K562 (cell line): ENCODE results near the gene GABPB1.

Source experiments
- IRF1 ChIP-seq: sonication (generic); formaldehyde crosslinking; IDR thresholded peaks from 2 replicates; pipeline ENCODE4 v1.8.0; 2022; ENCODE audit warnings: missing genetic modification reagents, mild to moderate bottlenecking, borderline replicate concordance
- IRF2 ChIP-seq: sonication (generic); formaldehyde crosslinking; IDR thresholded peaks from 2 replicates; pipeline ENCODE4 v1.8.1; 2022; ENCODE audit warnings: mild to moderate bottlenecking, missing genetic modification reagents
- KLF1 ChIP-seq: fragments of 450-650 bp; IDR thresholded peaks from 2 replicates; pipeline ENCODE4 v1.6.1; 2016; ENCODE audit warnings: missing genetic modification characterization, missing compliant biosample characterization
- NR2C2 ChIP-seq, 2 experiments: fragments of 200-800 bp in 1 of 2; sonication (Bioruptor generic) in 1 of 2; sonication (generic) in 1 of 2; formaldehyde crosslinking in 1 of 2; IDR thresholded peaks; 2 replicates each; pipeline versions ENCODE4 v1.6.1 to v1.8.0; 2016 to 2022; ENCODE audit warnings: mild to moderate bottlenecking in 1 of 2, missing compliant biosample characterization in 1 of 2, missing genetic modification characterization in 1 of 2, missing genetic modification reagents in 1 of 2
- RAD21 ChIP-seq, 2 experiments: fragments of 250-450 bp in 1 of 2; fragments of 450-650 bp in 1 of 2; sonication (Bioruptor Pico) in 1 of 2; formaldehyde crosslinking in 1 of 2; IDR thresholded peaks in 1 of 2; conservative IDR thresholded peaks in 1 of 2; 2 replicates each; pipeline versions ENCODE4 v1.4.0 to v1.8.0; 2020 to 2022; ENCODE audit warnings: mild to moderate bottlenecking in 2 of 2, moderate library complexity in 1 of 2
- REST ChIP-seq, 2 experiments: fragments of 450-650 bp; formaldehyde crosslinking in 1 of 2; IDR thresholded peaks; 2 replicates each; pipeline versions ENCODE4 v1.4.0 to v1.6.1; 2014 to 2020; ENCODE audit warnings: mild to moderate bottlenecking in 2 of 2, borderline replicate concordance in 1 of 2, low read depth in 1 of 2
- SMAD1 ChIP-seq: fragments of 150-350 bp; IDR thresholded peaks from 2 replicates; pipeline ENCODE4 v1.6.1; 2014; ENCODE audit warnings: low read length, low read depth; ENCODE audit not compliant: partially characterized antibody
- STAG1 ChIP-seq: sonication (generic); formaldehyde crosslinking; IDR thresholded peaks from 2 replicates; pipeline ENCODE4 v1.5.0; 2020; ENCODE audit warnings: missing genetic modification reagents, borderline replicate concordance
- ZNF263 ChIP-seq: sonication (generic); formaldehyde crosslinking; IDR thresholded peaks from 2 replicates; pipeline ENCODE4 v1.8.0; 2022; ENCODE audit warnings: mild to moderate bottlenecking, missing genetic modification reagents, borderline replicate concordance
- ZSCAN29 ChIP-seq: fragments of 450-650 bp; IDR thresholded peaks from 2 replicates; pipeline ENCODE4 v1.6.1; 2017
- TF ChIP-seq, protein P1 (sequence below), 3 experiments: IDR thresholded peaks in 2 of 3; conservative IDR thresholded peaks in 1 of 3; 2 replicates each; pipeline ENCODE4 v1.5.1; 2011 to 2012; ENCODE audit warnings: low read length in 3 of 3, mild to moderate bottlenecking in 3 of 3, control low read depth in 2 of 3, improper control_type of control experiment in 1 of 3, inconsistent platforms in 1 of 3, low read depth in 1 of 3, mixed read lengths in 1 of 3, moderate library complexity in 1 of 3; ENCODE audit not compliant: insufficient read depth in 2 of 3

- TF ChIP-seq KLF1 (no peak), IRF2 (CRISPR knock-in tag) (no peak), SMAD1 (no peak), STAG1 (no peak), NR2C2 (CRISPR knock-in tag; IDR thresholded peaks at IDR 0.05) (no peak), NR2C2 (tag; IDR thresholded peaks at IDR 0.05) (no peak), ZNF263 (CRISPR knock-in tag) (no peak), REST (IDR thresholded peaks at IDR 0.05; ENCODE audit: borderline replicate concordance) (no peak), REST (CRISPR knock-in tag; IDR thresholded peaks at IDR 0.05; ENCODE audit: low read depth) (no peak), RAD21 (CRISPR knock-in tag; conservative IDR thresholded peaks at IDR 0.05 in 1 of 2, IDR thresholded peaks at IDR 0.05 in 1 of 2) (no peak), ZSCAN29 (no peak), IRF1 (CRISPR knock-in tag) (no peak)
- TF ChIP-seq, protein P1, sequence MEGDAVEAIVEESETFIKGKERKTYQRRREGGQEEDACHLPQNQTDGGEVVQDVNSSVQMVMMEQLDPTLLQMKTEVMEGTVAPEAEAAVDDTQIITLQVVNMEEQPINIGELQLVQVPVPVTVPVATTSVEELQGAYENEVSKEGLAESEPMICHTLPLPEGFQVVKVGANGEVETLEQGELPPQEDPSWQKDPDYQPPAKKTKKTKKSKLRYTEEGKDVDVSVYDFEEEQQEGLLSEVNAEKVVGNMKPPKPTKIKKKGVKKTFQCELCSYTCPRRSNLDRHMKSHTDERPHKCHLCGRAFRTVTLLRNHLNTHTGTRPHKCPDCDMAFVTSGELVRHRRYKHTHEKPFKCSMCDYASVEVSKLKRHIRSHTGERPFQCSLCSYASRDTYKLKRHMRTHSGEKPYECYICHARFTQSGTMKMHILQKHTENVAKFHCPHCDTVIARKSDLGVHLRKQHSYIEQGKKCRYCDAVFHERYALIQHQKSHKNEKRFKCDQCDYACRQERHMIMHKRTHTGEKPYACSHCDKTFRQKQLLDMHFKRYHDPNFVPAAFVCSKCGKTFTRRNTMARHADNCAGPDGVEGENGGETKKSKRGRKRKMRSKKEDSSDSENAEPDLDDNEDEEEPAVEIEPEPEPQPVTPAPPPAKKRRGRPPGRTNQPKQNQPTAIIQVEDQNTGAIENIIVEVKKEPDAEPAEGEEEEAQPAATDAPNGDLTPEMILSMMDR (IDR thresholded peaks at IDR 0.05 in 2 of 3, conservative IDR thresholded peaks at IDR 0.05 in 1 of 3; ENCODE audit: insufficient read depth in 2 of 3, low read depth in 1 of 3, low read length in 3 of 3), result no peak
These were observed 33.3 kb downstream of the GABPB1 start for GRCh38 chr15:50321680-50322210.
